ENCODE results near the gene PPP4R3A. TPM values are rescaled to one million over a fixed set of nuclear protein-coding genes. Genes with fewer than 3 reads are reported as not detected.

PPP4R3A gene
- total RNA-seq, 1 donor from 2014 or later, result 141 TPM

DNA sequence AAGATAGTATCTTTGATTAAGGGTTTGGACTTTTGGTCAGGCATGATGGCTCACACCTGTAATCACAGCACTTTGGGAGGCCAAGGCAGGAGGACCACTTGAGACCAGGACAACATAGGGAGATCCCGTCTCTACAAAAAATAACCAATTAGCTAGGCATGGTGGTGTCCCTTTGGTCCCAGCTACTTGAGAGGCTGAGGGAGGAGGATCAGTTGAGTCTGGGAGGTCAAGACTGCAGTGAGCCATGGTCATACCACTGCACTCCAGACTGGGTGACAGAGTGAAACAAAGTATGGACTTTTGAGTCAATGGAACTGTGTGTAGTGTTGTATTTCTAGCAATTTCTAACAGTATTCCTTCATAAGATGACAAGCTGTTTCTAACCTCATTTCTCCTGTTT is 53.8 kb downstream of the PPP4R3A start:
- no peaks in the 10 kb centered on the region for H3K27me3 Mint-ChIP-seq
- CTCF ChIA-PET, result no interaction called here
- H3K9me3 Mint-ChIP-seq, result no peaks in the 10 kb centered on the region
- no peak overlapping the region for H3K4me3 Mint-ChIP-seq
- POLR2A ChIA-PET, result interaction anchor here (0.7 kb wide), 1 partner anchor 11 kb away, joined by 3 read pairs; no protein-coding TSS in a partner anchor
- DNase-seq, result no peak
- no peak overlapping the region for H3K27ac Mint-ChIP-seq
- peaks cover 60% of the 10 kb centered on the region for H3K36me3 Mint-ChIP-seq (ENCODE audit: low read depth)
- peaks cover 4% of the 10 kb centered on the region for H3K4me1 Mint-ChIP-seq
- no peak for ATAC-seq (ENCODE audit: low read depth)
- intact Hi-C loops (cut with micrococcal nuclease), result no loop called here
- TF ChIP-seq CTCF (IDR thresholded peaks at IDR 0.05), result no peak

GRCh38 chr14:91454580-91454979 is 55.5 kb downstream of the PPP4R3A start:
- POLR2A ChIA-PET, result interaction anchor here (0.6 kb wide), 2 partner anchors 136 to 164 kb away, joined by 8 to 9 read pairs; no protein-coding TSS in a partner anchor
- no peaks in the 10 kb centered on the region for H3K27me3 Mint-ChIP-seq
- H3K9me3 Mint-ChIP-seq, result no peaks in the 10 kb centered on the region
- ATAC-seq (ENCODE audit: low read depth) (no peak), DNase-seq (no peak)
- H3K4me3 Mint-ChIP-seq, result no peak overlapping the region
- no peaks in the 10 kb centered on the region for H3K4me1 Mint-ChIP-seq
- peaks cover 43% of the 10 kb centered on the region for H3K36me3 Mint-ChIP-seq (ENCODE audit: low read depth)
- CTCF ChIA-PET, result no interaction called here
- intact Hi-C loops (cut with micrococcal nuclease), result no loop called here
- TF ChIP-seq CTCF (IDR thresholded peaks at IDR 0.05), result no peak
- H3K27ac Mint-ChIP-seq, result no peak overlapping the region

GRCh38 chr14:91454155-91454554 is 56.0 kb downstream of the PPP4R3A start:
- Mint-ChIP-seq H3K27me3 (no peaks in the 10 kb centered on the region), H3K9me3 (no peaks in the 10 kb centered on the region), H3K4me1 (no peaks in the 10 kb centered on the region), H3K36me3 (ENCODE audit: low read depth) (peaks cover 40% of the 10 kb centered on the region), H3K27ac (no peak overlapping the region), H3K4me3 (no peak overlapping the region)
- no peak for DNase-seq
- intact Hi-C loops (cut with micrococcal nuclease), result no loop called here
- CTCF ChIA-PET, result no interaction called here
- no peak for TF ChIP-seq CTCF (IDR thresholded peaks at IDR 0.05)
- ATAC-seq (ENCODE audit: low read depth), result no peak
- POLR2A ChIA-PET, result interaction anchor here (1.7 kb wide), 1 partner anchor 38 kb away, joined by 8 read pairs; no protein-coding TSS in a partner anchor

- peaks cover 37% of the 10 kb centered on the region for H3K36me3 Mint-ChIP-seq (ENCODE audit: low read depth)
- CTCF ChIA-PET, result no interaction called here
Observed at GRCh38 chr14:91453744-91454143, 56.4 kb downstream of the PPP4R3A start.

More at GRCh38 chr14:91453744-91454143, 56.4 kb downstream of the PPP4R3A start:
- Mint-ChIP-seq H3K27me3 (no peaks in the 10 kb centered on the region), H3K4me1 (no peaks in the 10 kb centered on the region), H3K9me3 (no peaks in the 10 kb centered on the region), H3K4me3 (no peak overlapping the region), H3K27ac (no peak overlapping the region)
- DNase-seq, result no peak
- no peak for TF ChIP-seq CTCF (IDR thresholded peaks at IDR 0.05)
- intact Hi-C loops (cut with micrococcal nuclease), result no loop called here
- ATAC-seq (ENCODE audit: low read depth), result no peak
- POLR2A ChIA-PET, result interaction anchor here (1.7 kb wide), 1 partner anchor 38 kb away, joined by 8 read pairs; no protein-coding TSS in a partner anchor

Data from activated B cell treated with CpG ODN at 0.5 μM for 24 hours (primary cell).